Progenitor cell of endocrine pancreas (in vitro differentiated cells): ENCODE data around the gene RAB11FIP4. TPM values are rescaled to one million over a fixed set of nuclear protein-coding genes. Genes with fewer than 3 reads are reported as not detected.

Experiments used
- DNase-seq: peaks from one replicate; pipeline ENCODE4 v3.0.0; 2021; ENCODE audit warnings: low spot score; ENCODE audit not compliant: unreplicated experiment
- H3K27ac Mint-ChIP-seq: 2 replicates; pipeline ENCODE4 v1.8.0; 2021; ENCODE audit warnings: mild to moderate bottlenecking, moderate library complexity, mixed read lengths
- H3K27me3 Mint-ChIP-seq: 2 replicates; pipeline ENCODE4 v1.8.0; 2021; ENCODE audit warnings: mixed read lengths
- H3K36me3 Mint-ChIP-seq: 2 replicates; pipeline ENCODE4 v1.8.0; 2022; ENCODE audit warnings: mixed read lengths; ENCODE audit not compliant: insufficient read depth
- H3K4me1 Mint-ChIP-seq: 2 replicates; pipeline ENCODE4 v1.8.0; 2021; ENCODE audit warnings: low read depth, mixed read lengths
- H3K4me3 Mint-ChIP-seq: 2 replicates; pipeline ENCODE4 v1.8.0; 2021; ENCODE audit warnings: low read depth, mild to moderate bottlenecking, moderate library complexity, mixed read lengths
- H3K9me3 Mint-ChIP-seq: 2 replicates; pipeline ENCODE4 v1.8.0; 2021; ENCODE audit warnings: low read depth, mixed read lengths
- CTCF ChIP-seq: fragments of 200-600 bp; sonication (generic); IDR thresholded peaks from one replicate; pipeline ENCODE4 v1.5.0; 2021; ENCODE audit warnings: antibody characterized with exemption, mild to moderate bottlenecking; ENCODE audit not compliant: unreplicated experiment
- total RNA-seq: library from RNA; stranded (reverse); gene quantifications from 2 replicates; pipeline ENCODE4 v1.2.1, GENCODE V29; 2021

The RAB11FIP4 gene
- total RNA-seq, 1 donor from 2014 or later, result 65.5 TPM

GRCh38 chr17:31573047-31573446, 181.6 kb downstream of the RAB11FIP4 start:
- TF ChIP-seq CTCF, result no peak
- Mint-ChIP-seq H3K4me3 (no peak overlapping the region), H3K4me1 (peaks cover 19% of the 10 kb centered on the region), H3K27me3 (no peaks in the 10 kb centered on the region), H3K27ac (peak overlapping the region; percentile 22), H3K9me3 (no peaks in the 10 kb centered on the region), H3K36me3 (no peaks in the 10 kb centered on the region)
- no peak for DNase-seq

GRCh38 chr17:31573861-31574260, 182.4 kb downstream of the RAB11FIP4 start:
- Mint-ChIP-seq H3K27ac (no peak overlapping the region), H3K36me3 (no peaks in the 10 kb centered on the region), H3K27me3 (no peaks in the 10 kb centered on the region), H3K9me3 (no peaks in the 10 kb centered on the region), H3K4me3 (no peak overlapping the region), H3K4me1 (peaks cover 19% of the 10 kb centered on the region)
- no peak for TF ChIP-seq CTCF
- DNase-seq, result no peak

GRCh38 chr17:31574458-31574857, 183.0 kb downstream of the RAB11FIP4 start:
- Mint-ChIP-seq H3K36me3 (no peaks in the 10 kb centered on the region), H3K4me1 (peaks cover 19% of the 10 kb centered on the region), H3K9me3 (no peaks in the 10 kb centered on the region), H3K27ac (no peak overlapping the region), H3K4me3 (no peak overlapping the region), H3K27me3 (no peaks in the 10 kb centered on the region)
- no peak for TF ChIP-seq CTCF
- DNase-seq, result no peak

GRCh38 chr17:31575043-31575442, 183.6 kb downstream of the RAB11FIP4 start:
- no peak for DNase-seq
- no peaks in the 10 kb centered on the region for H3K36me3 Mint-ChIP-seq
- H3K27ac Mint-ChIP-seq, result no peak overlapping the region
- H3K9me3 Mint-ChIP-seq, result no peaks in the 10 kb centered on the region
- H3K27me3 Mint-ChIP-seq, result no peaks in the 10 kb centered on the region
- no peak for TF ChIP-seq CTCF
- peaks cover 19% of the 10 kb centered on the region for H3K4me1 Mint-ChIP-seq
- H3K4me3 Mint-ChIP-seq, result no peak overlapping the region

GRCh38 chr17:31579265-31579664, 187.8 kb downstream of the RAB11FIP4 start:
- H3K4me3 Mint-ChIP-seq, result no peak overlapping the region
- no peaks in the 10 kb centered on the region for H3K4me1 Mint-ChIP-seq
- DNase-seq, result no peak
- no peaks in the 10 kb centered on the region for H3K9me3 Mint-ChIP-seq
- peaks cover 3% of the 10 kb centered on the region for H3K36me3 Mint-ChIP-seq
- H3K27ac Mint-ChIP-seq, result no peak overlapping the region
- no peak for TF ChIP-seq CTCF
- H3K27me3 Mint-ChIP-seq, result no peaks in the 10 kb centered on the region
